Measurements from ENCODE around the gene PTPRN2.

Gene PTPRN2

GRCh38 chr7:157962458-157963306, 624.9 kb downstream of the PTPRN2 start:
- Histone ChIP-seq H3K4me3 (ENCODE audit: low read length) (no peak overlapping the region), H3K27ac (ENCODE audit: low read depth, low read length) (no peak overlapping the region), H3K18ac (ENCODE audit: low read length) (no peak overlapping the region), H2AK5ac (ENCODE audit: low read length) (no peak overlapping the region), H3K9ac (ENCODE audit: low read length) (no peak overlapping the region), H3K27me3 (ENCODE audit: insufficient read depth, low read length, poor library complexity) (no peaks in the 10 kb centered on the region), H3K23ac (ENCODE audit: low read length) (no peak overlapping the region), H3K4me2 (ENCODE audit: low read length) (no peak overlapping the region), H2BK5ac (ENCODE audit: low read length) (no peak overlapping the region), H3K79me1 (ENCODE audit: low read length) (no peaks in the 10 kb centered on the region), H4K5ac (ENCODE audit: low read length) (no peak overlapping the region), H3K4ac (ENCODE audit: low read depth, low read length) (no peak overlapping the region), H3K4me1 (ENCODE audit: control insufficient read depth, low read depth, low read length) (no peaks in the 10 kb centered on the region), H3K79me2 (ENCODE audit: control insufficient read depth, insufficient read depth, low read length) (no peaks in the 10 kb centered on the region), H2BK15ac (replicated peaks; ENCODE audit: low read depth) (no peak overlapping the region), H3K36me3 (ENCODE audit: control insufficient read depth, insufficient read depth, low read length) (no peaks in the 10 kb centered on the region), H3K56ac (ENCODE audit: low read length) (no peak overlapping the region), H4K8ac (ENCODE audit: low read depth, low read length) (no peak overlapping the region), H2BK120ac (ENCODE audit: low read depth, low read length) (no peak overlapping the region)
- DNase-seq: no peak
- no CpG with 5 or more reads among the region's 15 CpGs for WGBS (ENCODE audit: extremely low coverage, insufficient coverage, low lambda C conversion rate)

GRCh38 chr7:157961731-157962457, 625.7 kb downstream of the PTPRN2 start:
- no peak overlapping the region for H3K27ac ChIP-seq (ENCODE audit: low read depth, low read length)
- H4K5ac ChIP-seq (ENCODE audit: low read length): no peak overlapping the region
- H2BK120ac ChIP-seq (ENCODE audit: low read depth, low read length): no peak overlapping the region
- H3K9ac ChIP-seq (ENCODE audit: low read length): no peak overlapping the region
- H4K8ac ChIP-seq (ENCODE audit: low read depth, low read length): no peak overlapping the region
- H3K4me1 ChIP-seq (ENCODE audit: control insufficient read depth, low read depth, low read length): no peaks in the 10 kb centered on the region
- no peak overlapping the region for H2AK5ac ChIP-seq (ENCODE audit: low read length)
- H3K4ac ChIP-seq (ENCODE audit: low read depth, low read length): no peak overlapping the region
- no peak overlapping the region for H3K56ac ChIP-seq (ENCODE audit: low read length)
- no CpG with 5 or more reads among the region's 29 CpGs for WGBS (ENCODE audit: extremely low coverage, insufficient coverage, low lambda C conversion rate)
- no peak for DNase-seq
- H3K79me2 ChIP-seq (ENCODE audit: control insufficient read depth, insufficient read depth, low read length): no peaks in the 10 kb centered on the region
- no peak overlapping the region for H2BK15ac ChIP-seq (replicated peaks; ENCODE audit: low read depth)
- H3K79me1 ChIP-seq (ENCODE audit: low read length): no peaks in the 10 kb centered on the region
- H3K27me3 ChIP-seq (ENCODE audit: insufficient read depth, low read length, poor library complexity): no peaks in the 10 kb centered on the region
- no peaks in the 10 kb centered on the region for H3K36me3 ChIP-seq (ENCODE audit: control insufficient read depth, insufficient read depth, low read length)
- no peak overlapping the region for H3K4me2 ChIP-seq (ENCODE audit: low read length)
- H3K18ac ChIP-seq (ENCODE audit: low read length): no peak overlapping the region
- H3K23ac ChIP-seq (ENCODE audit: low read length): no peak overlapping the region
- no peak overlapping the region for H3K4me3 ChIP-seq (ENCODE audit: low read length)
- no peak overlapping the region for H2BK5ac ChIP-seq (ENCODE audit: low read length)

- no peak for DNase-seq
- Histone ChIP-seq H2BK120ac (ENCODE audit: low read depth, low read length) (no peak overlapping the region), H4K5ac (ENCODE audit: low read length) (no peak overlapping the region), H3K4me3 (ENCODE audit: low read length) (no peak overlapping the region), H4K8ac (ENCODE audit: low read depth, low read length) (no peak overlapping the region), H3K18ac (ENCODE audit: low read length) (no peak overlapping the region), H3K36me3 (ENCODE audit: control insufficient read depth, insufficient read depth, low read length) (no peaks in the 10 kb centered on the region), H2BK15ac (replicated peaks; ENCODE audit: low read depth) (no peak overlapping the region), H3K23ac (ENCODE audit: low read length) (no peak overlapping the region), H3K56ac (ENCODE audit: low read length) (no peak overlapping the region), H2AK5ac (ENCODE audit: low read length) (no peak overlapping the region), H3K79me2 (ENCODE audit: control insufficient read depth, insufficient read depth, low read length) (no peaks in the 10 kb centered on the region), H3K4me2 (ENCODE audit: low read length) (no peak overlapping the region), H3K4ac (ENCODE audit: low read depth, low read length) (no peak overlapping the region), H3K9ac (ENCODE audit: low read length) (no peak overlapping the region), H3K79me1 (ENCODE audit: low read length) (no peaks in the 10 kb centered on the region), H3K27ac (ENCODE audit: low read depth, low read length) (no peak overlapping the region), H2BK5ac (ENCODE audit: low read length) (no peak overlapping the region), H3K4me1 (ENCODE audit: control insufficient read depth, low read depth, low read length) (no peaks in the 10 kb centered on the region), H3K27me3 (ENCODE audit: insufficient read depth, low read length, poor library complexity) (no peaks in the 10 kb centered on the region)
- WGBS (ENCODE audit: extremely low coverage, insufficient coverage, low lambda C conversion rate): no CpG with 5 or more reads among the region's 13 CpGs
Observed at GRCh38 chr7:157955348-157955999, 632.1 kb downstream of the PTPRN2 start.

GRCh38 chr7:157954901-157955300, 632.7 kb downstream of the PTPRN2 start:
- Histone ChIP-seq H2AK5ac (ENCODE audit: low read length) (no peak overlapping the region), H4K5ac (ENCODE audit: low read length) (no peak overlapping the region), H3K79me1 (ENCODE audit: low read length) (no peaks in the 10 kb centered on the region), H2BK15ac (replicated peaks; ENCODE audit: low read depth) (no peak overlapping the region), H3K4me1 (ENCODE audit: control insufficient read depth, low read depth, low read length) (no peaks in the 10 kb centered on the region), H2BK120ac (ENCODE audit: low read depth, low read length) (no peak overlapping the region), H3K9ac (ENCODE audit: low read length) (no peak overlapping the region), H2BK5ac (ENCODE audit: low read length) (no peak overlapping the region), H3K36me3 (ENCODE audit: control insufficient read depth, insufficient read depth, low read length) (no peaks in the 10 kb centered on the region), H3K4me2 (ENCODE audit: low read length) (no peak overlapping the region), H3K56ac (ENCODE audit: low read length) (no peak overlapping the region), H3K18ac (ENCODE audit: low read length) (no peak overlapping the region), H4K8ac (ENCODE audit: low read depth, low read length) (no peak overlapping the region), H3K4ac (ENCODE audit: low read depth, low read length) (no peak overlapping the region), H3K27me3 (ENCODE audit: insufficient read depth, low read length, poor library complexity) (no peaks in the 10 kb centered on the region), H3K4me3 (ENCODE audit: low read length) (no peak overlapping the region), H3K23ac (ENCODE audit: low read length) (no peak overlapping the region), H3K27ac (ENCODE audit: low read depth, low read length) (no peak overlapping the region), H3K79me2 (ENCODE audit: control insufficient read depth, insufficient read depth, low read length) (no peaks in the 10 kb centered on the region)
- DNase-seq: no peak
- 100% methylated on average over 1 of the region's 7 CpGs for WGBS (ENCODE audit: extremely low coverage, insufficient coverage, low lambda C conversion rate)

GRCh38 chr7:157952841-157953645, 634.6 kb downstream of the PTPRN2 start:
- no peak overlapping the region for H3K4me3 ChIP-seq (ENCODE audit: low read length)
- no peak overlapping the region for H3K4me2 ChIP-seq (ENCODE audit: low read length)
- no peak overlapping the region for H3K18ac ChIP-seq (ENCODE audit: low read length)
- no peak overlapping the region for H4K8ac ChIP-seq (ENCODE audit: low read depth, low read length)
- H3K79me1 ChIP-seq (ENCODE audit: low read length): no peaks in the 10 kb centered on the region
- no peak for DNase-seq
- H2BK15ac ChIP-seq (replicated peaks; ENCODE audit: low read depth): no peak overlapping the region
- H2BK5ac ChIP-seq (ENCODE audit: low read length): no peak overlapping the region
- H3K9ac ChIP-seq (ENCODE audit: low read length): no peak overlapping the region
- no peaks in the 10 kb centered on the region for H3K4me1 ChIP-seq (ENCODE audit: control insufficient read depth, low read depth, low read length)
- H2BK120ac ChIP-seq (ENCODE audit: low read depth, low read length): no peak overlapping the region
- WGBS (ENCODE audit: extremely low coverage, insufficient coverage, low lambda C conversion rate): no CpG with 5 or more reads among the region's 25 CpGs
- H3K79me2 ChIP-seq (ENCODE audit: control insufficient read depth, insufficient read depth, low read length): no peaks in the 10 kb centered on the region
- H3K27me3 ChIP-seq (ENCODE audit: insufficient read depth, low read length, poor library complexity): no peaks in the 10 kb centered on the region
- H3K4ac ChIP-seq (ENCODE audit: low read depth, low read length): no peak overlapping the region
- H3K23ac ChIP-seq (ENCODE audit: low read length): no peak overlapping the region
- H3K36me3 ChIP-seq (ENCODE audit: control insufficient read depth, insufficient read depth, low read length): no peaks in the 10 kb centered on the region
- no peak overlapping the region for H2AK5ac ChIP-seq (ENCODE audit: low read length)
- no peak overlapping the region for H3K56ac ChIP-seq (ENCODE audit: low read length)
- no peak overlapping the region for H3K27ac ChIP-seq (ENCODE audit: low read depth, low read length)
- H4K5ac ChIP-seq (ENCODE audit: low read length): no peak overlapping the region
